IMR-90 (cell line): ENCODE results near the gene BCAT1. TPM values are rescaled to one million over a fixed set of nuclear protein-coding genes. Genes with fewer than 3 reads are reported as not detected.

Experiments used
- ATAC-seq: fragments of 200-7000 bp; cut with Tn5 transposase; 2 replicates; pipeline ENCODE4 v1.9.1; 2020; ENCODE audit warnings: low read depth, mild to moderate bottlenecking, moderate library complexity
- BruUV-seq: library from RNA; stranded (reverse); fragments of 400-500 nt; replicated peaks from 2 replicates; lab custom pipeline; 2021; lab: Mats Ljungman, UMichigan
- CTCF ChIA-PET: fragments of 300-600 bp; formaldehyde crosslinking; extraction: SDS; loops from one replicate; lab custom pipeline; 2021; ENCODE audit warnings: antibody characterized with exemption; lab: Yijun Ruan, JAX
- POLR2A ChIA-PET: fragments of 300-600 bp; sonication (Branson Sonifier 250); formaldehyde crosslinking; loops from one replicate; lab custom pipeline; 2022; ENCODE audit warnings: antibody characterized with exemption; ENCODE audit not compliant: unreplicated experiment; lab: Charles Lee
- DNase-seq: peaks from one replicate; pipeline ENCODE4 v3.0.0; 2013
- H2AFZ ChIP-seq: replicated peaks from 2 replicates; pipeline ENCODE3; 2013; ENCODE audit warnings: low read length, mild to moderate bottlenecking; ENCODE audit not compliant: poor library complexity
- H2AK5ac ChIP-seq: 2 replicates; pipeline ENCODE4 v1.6.1; 2013; ENCODE audit warnings: low read depth, low read length, inconsistent platforms
- H2AK9ac ChIP-seq: replicated peaks from 2 replicates; pipeline ENCODE3; 2013; ENCODE audit warnings: mild to moderate bottlenecking, low read depth, low read length, moderate library complexity; ENCODE audit not compliant: poor library complexity
- H2BK120ac ChIP-seq: 2 replicates; pipeline ENCODE4 v1.6.1; 2013; ENCODE audit warnings: low read depth, low read length, inconsistent platforms
- H2BK15ac ChIP-seq: 3 replicates; pipeline ENCODE4 v1.6.1; 2013; ENCODE audit warnings: low read depth, low read length, inconsistent platforms
- H2BK20ac ChIP-seq: 2 replicates; pipeline ENCODE4 v1.6.1; 2013; ENCODE audit warnings: low read depth, mild to moderate bottlenecking, inconsistent platforms, low read length, moderate library complexity
- H2BK5ac ChIP-seq: 2 replicates; pipeline ENCODE4 v1.6.1; 2013; ENCODE audit warnings: mild to moderate bottlenecking, low read depth, low read length, inconsistent platforms; ENCODE audit not compliant: poor library complexity, severe bottlenecking
- H3K14ac ChIP-seq: replicated peaks from 2 replicates; pipeline ENCODE4 v1.6.1; 2013; ENCODE audit warnings: low read depth, low read length, inconsistent platforms
- H3K18ac ChIP-seq: 2 replicates; pipeline ENCODE4 v1.6.1; 2013; ENCODE audit warnings: low read depth, low read length, control low read depth
- H3K23ac ChIP-seq: 2 replicates; pipeline ENCODE4 v1.6.1; 2013; ENCODE audit warnings: low read depth, low read length, inconsistent platforms
- H3K27ac ChIP-seq: 2 replicates; pipeline ENCODE4 v1.5.1; 2013; ENCODE audit warnings: mild to moderate bottlenecking, control low read depth, low read length; ENCODE audit not compliant: insufficient read depth
- H3K27me3 ChIP-seq: 2 replicates; pipeline ENCODE4 v1.6.1; 2013; ENCODE audit warnings: low read length; ENCODE audit not compliant: control insufficient read depth, insufficient read depth
- H3K36me3 ChIP-seq: 2 replicates; pipeline ENCODE4 v1.6.1; 2013; ENCODE audit warnings: low read length, mixed read lengths; ENCODE audit not compliant: control insufficient read depth, insufficient read depth
- H3K4ac ChIP-seq: 2 replicates; pipeline ENCODE4 v1.6.1; 2013; ENCODE audit warnings: low read depth, low read length, inconsistent platforms
- H3K4me1 ChIP-seq: 2 replicates; pipeline ENCODE4 v1.6.1; 2013; ENCODE audit warnings: low read length, mixed read lengths; ENCODE audit not compliant: control insufficient read depth, insufficient read depth
- H3K4me2 ChIP-seq: 2 replicates; pipeline ENCODE4 v1.6.1; 2013; ENCODE audit warnings: low read depth, mild to moderate bottlenecking, control low read depth, low read length, moderate library complexity
- H3K4me3 ChIP-seq: 2 replicates; pipeline ENCODE4 v1.5.1; 2013; ENCODE audit warnings: low read depth, mild to moderate bottlenecking, control low read depth, low read length, moderate library complexity; ENCODE audit not compliant: insufficient read depth
- H3K56ac ChIP-seq: 2 replicates; pipeline ENCODE4 v1.6.1; 2013; ENCODE audit warnings: low read length, inconsistent platforms; ENCODE audit not compliant: insufficient read depth; ENCODE audit errors: extremely low read depth
- H3K79me1 ChIP-seq, 2 experiments: 2 replicates each; pipeline ENCODE4 v1.6.1; 2013; ENCODE audit warnings: low read length in 2 of 2, inconsistent platforms in 1 of 2, low read depth in 1 of 2
- H3K9ac ChIP-seq: 2 replicates; pipeline ENCODE4 v1.6.1; 2013; ENCODE audit warnings: low read depth, low read length, control low read depth
- H3K9me1 ChIP-seq: 2 replicates; pipeline ENCODE4 v1.6.1; 2013; ENCODE audit warnings: low read length, inconsistent platforms; ENCODE audit not compliant: insufficient read depth
- H3K9me3 ChIP-seq: 2 replicates; pipeline ENCODE4 v1.6.1; 2013; ENCODE audit warnings: low read length; ENCODE audit not compliant: control insufficient read depth, insufficient read depth
- H4K20me1 ChIP-seq: 2 replicates; pipeline ENCODE4 v1.6.1; 2013; ENCODE audit warnings: low read length, inconsistent platforms; ENCODE audit not compliant: insufficient read depth
- H4K5ac ChIP-seq: 2 replicates; pipeline ENCODE4 v1.6.1; 2013; ENCODE audit warnings: mild to moderate bottlenecking, low read depth, low read length, control low read depth
- H4K8ac ChIP-seq, 2 experiments: 2 replicates each; pipeline ENCODE4 v1.6.1; 2013; ENCODE audit warnings: low read depth in 2 of 2, low read length in 2 of 2, control low read depth in 1 of 2, inconsistent platforms in 1 of 2
- H4K91ac ChIP-seq: 2 replicates; pipeline ENCODE4 v1.6.1; 2013; ENCODE audit warnings: low read depth, low read length, inconsistent platforms; ENCODE audit not compliant: insufficient read depth
- RAD21 ChIP-seq: IDR thresholded peaks from 2 replicates; pipeline ENCODE4 v1.6.1; 2012; ENCODE audit warnings: low read length, improper control_type of control experiment
- WGBS, 2 experiments: methylation state at CpG; one replicate each; pipeline versions ENCODE4 v1.1.5 to v1.1.7; 2013; ENCODE audit warnings: missing lambda C conversion rate in 2 of 2; ENCODE audit not compliant: insufficient read length in 1 of 2; ENCODE audit errors: extremely low coverage in 2 of 2; 5-methylcytosine and 5-hydroxymethylcytosine counted together
- dilution Hi-C: fragments of 300-500 bp; cut with HindIII; formaldehyde crosslinking; loops from one replicate; pipeline ENCODE4 v1.14.3; 2018; ENCODE audit warnings: low sequenced_read_pairs; ENCODE audit not compliant: unreplicated experiment
- in situ Hi-C: fragments of 300-500 bp; cut with MboI; formaldehyde crosslinking; loops from 3 replicates; pipeline ENCODE4 v1.14.3; 2019; ENCODE audit warnings: low sequenced_read_pairs, inconsistent platforms, mixed read lengths
- intact Hi-C: fragments of 100-400 bp; cut with micrococcal nuclease; formaldehyde crosslinking; loops from 2 replicates; pipeline ENCODE4 v1.10.0; 2022
- polyA plus RNA-seq, 3 experiments: library from polyadenylated mRNA; depleted of rRNA; stranded (reverse); fragments of >200 nt; gene quantifications; 2 replicates each; pipeline ENCODE4 v1.2.3, GENCODE V29; 2012; ENCODE audit warnings: low replicate concordance in 1 of 3
- total RNA-seq: library from RNA; depleted of rRNA; stranded (reverse); fragments of >200 nt; gene quantifications from 2 replicates; pipeline ENCODE4 v1.2.3, GENCODE V29; 2012
- TF ChIP-seq, protein P1 (sequence below): conservative IDR thresholded peaks from 2 replicates; pipeline ENCODE4 v1.5.1; 2012; ENCODE audit warnings: mild to moderate bottlenecking, low read depth, low read length, improper control_type of control experiment
- TF ChIP-seq, protein P2 (sequence below): fragments of 150-350 bp; IDR thresholded peaks from 2 replicates; pipeline ENCODE4 v1.6.1; 2016; ENCODE audit warnings: low read depth, mild to moderate bottlenecking, low read length, moderate library complexity, borderline replicate concordance

The BCAT1 gene
- total and polyA plus RNA-seq, 2 of the 4 experiments (the other 2 are of a cell fraction), result 30.4 to 683 TPM

DNA sequence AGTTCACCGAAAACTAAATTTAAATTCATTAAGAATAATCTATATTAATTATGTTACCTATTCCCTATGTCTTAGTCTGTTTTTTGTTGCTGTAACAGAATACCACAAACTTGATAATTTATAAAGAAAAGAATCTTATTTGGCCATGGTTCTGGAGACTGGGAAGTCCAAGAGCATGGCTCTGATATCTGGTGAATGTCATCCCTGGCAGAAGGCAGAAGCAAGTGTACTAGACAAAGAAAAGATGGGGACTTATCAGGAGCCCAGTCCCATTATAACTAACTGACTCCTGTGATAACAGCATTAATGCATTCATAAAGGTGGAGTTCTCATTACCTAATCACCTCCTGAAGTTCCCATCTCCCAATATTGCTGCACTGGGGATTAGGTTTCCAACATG lies 33.3 kb upstream of the BCAT1 start:
- no peak for TF ChIP-seq RAD21
- TF ChIP-seq, protein P1, sequence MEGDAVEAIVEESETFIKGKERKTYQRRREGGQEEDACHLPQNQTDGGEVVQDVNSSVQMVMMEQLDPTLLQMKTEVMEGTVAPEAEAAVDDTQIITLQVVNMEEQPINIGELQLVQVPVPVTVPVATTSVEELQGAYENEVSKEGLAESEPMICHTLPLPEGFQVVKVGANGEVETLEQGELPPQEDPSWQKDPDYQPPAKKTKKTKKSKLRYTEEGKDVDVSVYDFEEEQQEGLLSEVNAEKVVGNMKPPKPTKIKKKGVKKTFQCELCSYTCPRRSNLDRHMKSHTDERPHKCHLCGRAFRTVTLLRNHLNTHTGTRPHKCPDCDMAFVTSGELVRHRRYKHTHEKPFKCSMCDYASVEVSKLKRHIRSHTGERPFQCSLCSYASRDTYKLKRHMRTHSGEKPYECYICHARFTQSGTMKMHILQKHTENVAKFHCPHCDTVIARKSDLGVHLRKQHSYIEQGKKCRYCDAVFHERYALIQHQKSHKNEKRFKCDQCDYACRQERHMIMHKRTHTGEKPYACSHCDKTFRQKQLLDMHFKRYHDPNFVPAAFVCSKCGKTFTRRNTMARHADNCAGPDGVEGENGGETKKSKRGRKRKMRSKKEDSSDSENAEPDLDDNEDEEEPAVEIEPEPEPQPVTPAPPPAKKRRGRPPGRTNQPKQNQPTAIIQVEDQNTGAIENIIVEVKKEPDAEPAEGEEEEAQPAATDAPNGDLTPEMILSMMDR, result no peak
- TF ChIP-seq, protein P2, sequence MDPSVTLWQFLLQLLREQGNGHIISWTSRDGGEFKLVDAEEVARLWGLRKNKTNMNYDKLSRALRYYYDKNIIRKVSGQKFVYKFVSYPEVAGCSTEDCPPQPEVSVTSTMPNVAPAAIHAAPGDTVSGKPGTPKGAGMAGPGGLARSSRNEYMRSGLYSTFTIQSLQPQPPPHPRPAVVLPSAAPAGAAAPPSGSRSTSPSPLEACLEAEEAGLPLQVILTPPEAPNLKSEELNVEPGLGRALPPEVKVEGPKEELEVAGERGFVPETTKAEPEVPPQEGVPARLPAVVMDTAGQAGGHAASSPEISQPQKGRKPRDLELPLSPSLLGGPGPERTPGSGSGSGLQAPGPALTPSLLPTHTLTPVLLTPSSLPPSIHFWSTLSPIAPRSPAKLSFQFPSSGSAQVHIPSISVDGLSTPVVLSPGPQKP, result no peak
- no peak overlapping the region for H4K91ac ChIP-seq
- H3K14ac ChIP-seq, result no peak overlapping the region
- no peak overlapping the region for H3K23ac ChIP-seq
- ATAC-seq (no peak), DNase-seq (no peak)
- BruUV-seq, result no TSS peak
- dilution Hi-C loops, result no loop called here
- no peak overlapping the region for H3K4me2 ChIP-seq
- H3K4ac ChIP-seq, result no peak overlapping the region
- no peak overlapping the region for H3K9ac ChIP-seq
- peaks cover 7% of the 10 kb centered on the region for H3K9me3 ChIP-seq
- H3K18ac ChIP-seq, result no peak overlapping the region
- H2BK15ac ChIP-seq, result no peak overlapping the region
- intact Hi-C loops, result no loop called here
- no CpG with 5 or more reads among the region's 1 CpG for WGBS, 2 experiments
- H3K4me3 ChIP-seq, result no peak overlapping the region
- H2AK9ac ChIP-seq, result no peak overlapping the region
- no peaks in the 10 kb centered on the region for H3K9me1 ChIP-seq
- no peak overlapping the region for H2BK20ac ChIP-seq
- no peak overlapping the region for H2AFZ ChIP-seq
- ChIA-PET CTCF (no interaction called here), POLR2A (no interaction called here)
- no peak overlapping the region for H4K5ac ChIP-seq
- no peaks in the 10 kb centered on the region for H3K79me1 ChIP-seq
- H3K27ac ChIP-seq, result no peak overlapping the region
- H3K36me3 ChIP-seq, result no peaks in the 10 kb centered on the region; the same call in 1 of the 2 replicates
- in situ Hi-C loops, result loop anchor here (25.0 kb wide), 1 partner anchor 1055 kb away; no protein-coding TSS in a partner anchor
- H2BK5ac ChIP-seq, result no peak overlapping the region
- H3K56ac ChIP-seq, result no peak overlapping the region
- no peaks in the 10 kb centered on the region for H4K20me1 ChIP-seq
- H2BK120ac ChIP-seq, result no peak overlapping the region
- H3K27me3 ChIP-seq, result no peaks in the 10 kb centered on the region; the same call in 1 of the 2 replicates
- H2AK5ac ChIP-seq, result no peak overlapping the region
- H3K4me1 ChIP-seq, result no peaks in the 10 kb centered on the region
- no peak overlapping the region for H4K8ac ChIP-seq
